ENCODE measurements around the gene AASDHPPT.
"Not testable (repeated sequence)": the region's sequence is repeated elsewhere in the genome, so short reads cannot be mapped to it uniquely, and the experiment has no call there.

The AASDHPPT gene, protein sequence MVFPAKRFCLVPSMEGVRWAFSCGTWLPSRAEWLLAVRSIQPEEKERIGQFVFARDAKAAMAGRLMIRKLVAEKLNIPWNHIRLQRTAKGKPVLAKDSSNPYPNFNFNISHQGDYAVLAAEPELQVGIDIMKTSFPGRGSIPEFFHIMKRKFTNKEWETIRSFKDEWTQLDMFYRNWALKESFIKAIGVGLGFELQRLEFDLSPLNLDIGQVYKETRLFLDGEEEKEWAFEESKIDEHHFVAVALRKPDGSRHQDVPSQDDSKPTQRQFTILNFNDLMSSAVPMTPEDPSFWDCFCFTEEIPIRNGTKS

GRCh38 chr11:106077609-106078455 is at the start of gene AASDHPPT:
TSS of gene AASDHPPT (plus strand) at chr11:106077662. CDS start at chr11:106077711, 49 bp downstream.
- DNase-seq = peak; percentile 62 to 87

DNA sequence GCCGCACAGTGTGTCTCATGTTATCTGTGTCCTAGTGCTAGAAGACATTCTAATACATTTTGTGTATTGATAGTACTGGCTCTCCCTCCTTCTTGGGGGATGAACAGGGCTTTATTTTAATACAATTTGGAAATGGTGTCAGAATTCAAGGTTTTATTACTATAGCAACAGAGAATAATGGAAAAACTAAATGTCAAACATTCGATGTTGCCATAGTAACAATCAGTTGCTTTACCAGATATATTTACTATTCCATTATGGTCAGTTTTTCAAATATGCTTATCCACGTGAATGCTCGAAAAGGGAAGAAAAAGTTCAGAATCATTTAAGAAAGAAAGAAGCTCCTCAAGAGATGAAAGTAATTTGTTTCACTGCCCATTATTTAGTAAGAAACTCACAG is 46.9 kb upstream of the AASDHPPT start:
- DNase-seq = no peak

GRCh38 chr11:106031202-106031810 is 46.2 kb upstream of the AASDHPPT start:
- DNase-seq = no peak

DNA sequence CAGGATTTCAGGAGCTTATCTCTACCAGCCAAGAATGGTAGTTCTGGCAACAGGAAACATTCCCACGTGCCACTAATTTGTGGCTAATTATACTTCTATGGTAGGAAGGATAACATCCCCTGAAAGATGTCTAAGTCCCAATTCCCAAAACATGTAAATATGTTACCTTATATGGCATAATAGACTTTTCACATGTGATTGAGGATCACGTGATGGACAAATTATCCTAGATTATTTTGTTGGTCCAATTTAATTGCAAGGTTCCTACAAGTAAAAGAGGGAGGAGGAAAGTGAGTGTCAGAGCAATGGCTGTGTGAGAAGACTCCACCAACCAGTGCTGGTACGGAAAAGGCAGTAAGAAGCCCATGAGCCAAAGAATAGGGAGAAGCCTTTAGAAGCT is 45.5 kb upstream of the AASDHPPT start:
- no peak for DNase-seq

- DNase-seq = no peak
Observed at GRCh38 chr11:106032861-106033260, 44.6 kb upstream of the AASDHPPT start.

- DNase-seq = no peak
Observed at GRCh38 chr11:106043540-106043939, 33.9 kb upstream of the AASDHPPT start.

DNA sequence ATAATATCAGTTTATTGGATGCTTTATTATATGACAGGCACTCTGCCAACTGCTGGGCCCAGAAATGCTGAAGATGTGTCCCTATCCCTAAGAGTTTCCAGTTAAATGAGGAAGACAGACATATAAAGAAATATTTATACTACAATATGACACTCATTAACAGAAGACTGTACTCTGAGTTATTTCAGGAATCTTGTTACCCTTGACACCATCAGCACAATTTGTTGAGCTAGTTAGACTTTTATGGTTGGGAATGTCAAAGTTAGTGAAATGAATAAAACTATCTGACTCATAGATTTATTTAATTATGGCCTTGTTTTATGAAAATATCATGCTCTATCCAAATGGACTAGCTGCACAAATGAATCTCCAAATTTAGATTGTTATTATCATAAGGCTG is 29.8 kb upstream of the AASDHPPT start:
- no peak for DNase-seq

DNA sequence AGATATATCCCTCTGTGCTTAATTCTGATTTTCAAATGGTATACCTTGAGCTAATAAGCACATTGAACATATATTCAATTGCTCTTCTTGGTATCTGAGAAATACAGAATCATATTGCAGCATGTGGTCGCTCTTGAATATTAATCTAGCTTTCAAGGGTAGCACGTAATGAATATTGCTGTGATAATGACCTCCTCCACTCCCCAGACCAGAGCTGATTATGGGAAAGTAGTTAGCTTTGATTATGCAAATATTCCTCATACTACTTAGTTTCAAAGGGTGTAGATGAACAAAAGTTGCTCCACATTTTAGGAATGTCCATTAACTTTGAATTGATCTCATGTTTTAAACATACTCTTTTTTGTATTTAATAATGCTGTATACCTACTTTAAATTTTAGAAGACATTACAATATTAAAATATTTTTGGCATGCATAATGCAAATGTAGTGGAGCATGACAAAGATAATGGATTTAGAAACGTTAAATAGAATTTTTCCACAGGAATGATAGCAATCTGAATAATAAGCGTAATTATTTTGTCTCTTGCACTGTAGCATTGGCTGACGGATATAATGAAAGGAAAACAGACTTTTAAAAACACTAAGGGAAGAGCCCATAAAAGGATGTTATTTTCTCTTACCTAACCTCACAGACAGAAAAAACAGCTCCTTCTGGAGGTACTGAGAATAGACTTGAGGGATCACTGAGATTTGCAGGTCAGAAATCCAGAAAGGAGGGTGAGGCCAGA is 27.6 kb upstream of the AASDHPPT start:
- DNase-seq = no peak

DNA sequence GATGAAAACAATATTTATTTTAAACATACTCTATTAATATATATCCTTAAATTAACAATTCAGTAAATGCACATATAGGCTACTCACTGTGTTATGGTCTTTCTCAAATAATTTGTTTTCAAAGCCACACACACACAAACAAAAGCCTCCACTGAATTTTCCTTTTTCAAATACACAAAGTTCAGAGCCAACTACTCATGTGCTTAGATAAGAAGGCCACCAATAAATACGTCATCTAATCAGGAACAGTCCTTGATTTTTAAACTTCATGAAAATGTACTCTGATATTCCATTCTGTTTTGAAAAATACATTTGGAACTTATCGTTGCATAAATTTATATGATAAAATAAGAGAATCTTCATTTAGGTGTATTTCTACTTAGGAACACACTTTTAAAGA is 26.4 kb upstream of the AASDHPPT start:
- DNase-seq = no peak

GRCh38 chr11:106058377-106058776 is 19.1 kb upstream of the AASDHPPT start:
- not testable (repeated sequence) for DNase-seq

GRCh38 chr11:106059617-106060016 is 17.8 kb upstream of the AASDHPPT start:
- no peak for DNase-seq

GRCh38 chr11:106061249-106061784 is 16.1 kb upstream of the AASDHPPT start:
- DNase-seq = no peak

DNA sequence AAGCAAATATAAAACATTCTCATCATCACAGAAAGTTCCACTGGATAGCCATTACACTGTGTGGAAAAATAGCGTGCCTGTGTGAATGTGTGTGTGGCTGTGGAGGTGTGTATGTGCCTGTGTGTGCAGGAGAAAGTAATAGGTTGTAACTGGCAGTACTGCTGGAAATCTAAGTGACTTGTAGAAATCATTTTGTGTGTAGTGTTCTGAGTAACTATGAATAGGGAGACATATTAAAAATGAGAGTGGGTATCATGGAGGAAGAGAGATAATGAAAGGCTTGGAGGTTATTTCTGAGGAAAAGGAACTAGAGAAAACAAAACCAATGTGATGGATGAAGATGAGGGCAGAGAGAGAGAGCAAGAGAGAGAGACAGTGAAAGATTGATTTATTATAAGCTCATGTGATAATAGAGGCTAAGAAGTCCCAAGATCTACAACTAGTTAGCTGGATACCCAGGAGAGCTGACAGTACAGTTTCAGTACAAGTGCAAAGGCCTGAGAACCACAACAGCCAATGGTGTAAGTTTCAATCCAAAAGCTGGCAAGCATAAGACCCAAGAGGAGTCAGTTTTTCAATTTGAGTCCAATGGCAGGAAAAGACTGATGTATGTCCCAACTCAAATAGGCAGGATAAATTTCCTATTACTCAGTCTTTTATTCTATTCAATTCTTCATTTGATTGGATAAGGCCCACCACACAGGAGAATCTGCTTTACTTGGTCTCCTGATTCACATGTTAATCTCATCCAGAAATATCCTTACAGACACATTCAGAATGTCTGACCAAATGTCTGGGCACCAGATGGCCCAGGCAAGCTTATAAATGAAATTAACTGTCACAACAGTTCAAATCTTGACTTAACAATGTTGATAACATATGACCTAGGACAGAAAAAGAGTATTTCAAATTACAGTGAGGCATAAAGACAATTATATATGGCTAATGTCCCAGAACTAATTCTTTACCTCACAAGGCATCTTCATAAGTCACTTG is 15.2 kb upstream of the AASDHPPT start:
- DNase-seq = no peak

DNA sequence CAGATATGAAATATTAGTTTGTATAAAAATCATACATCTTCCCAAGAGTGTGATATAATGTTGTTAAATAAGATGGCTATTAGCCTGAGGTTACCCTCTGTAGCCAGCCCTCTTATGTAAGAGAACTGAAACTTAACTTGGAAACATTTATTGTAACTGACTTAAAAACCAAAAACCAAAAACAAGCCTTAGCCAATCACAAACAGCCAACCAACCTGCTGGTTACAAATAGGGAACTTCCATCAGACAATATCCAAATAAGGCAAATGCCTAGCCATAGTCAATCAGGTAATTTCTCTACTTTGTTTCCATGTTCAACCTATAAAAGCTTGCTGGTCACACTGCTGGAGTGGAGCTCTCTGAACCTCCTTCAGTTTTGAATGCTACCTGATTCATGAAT is 14.5 kb upstream of the AASDHPPT start:
- no peak for DNase-seq

DNA sequence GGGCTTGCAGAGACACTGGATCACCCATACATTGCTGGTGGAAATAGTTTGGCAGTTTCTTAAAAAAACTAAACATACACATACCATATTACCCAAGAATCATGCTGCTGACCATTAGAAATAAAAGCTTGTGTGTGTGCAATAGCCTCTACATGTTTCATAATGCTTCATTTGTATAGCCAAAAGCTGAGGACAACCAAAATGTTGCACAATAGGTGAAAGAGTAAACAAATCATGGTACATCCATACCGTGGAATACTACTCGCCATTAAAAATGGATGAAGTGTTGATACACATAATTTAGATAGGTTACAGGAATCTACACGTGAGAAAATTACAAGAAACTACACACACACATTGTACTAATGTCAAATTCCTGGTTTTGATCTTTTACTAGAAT is 6.9 kb upstream of the AASDHPPT start:
- no peak for DNase-seq

- no peak for DNase-seq
Observed at GRCh38 chr11:106072804-106073203, 4.7 kb upstream of the AASDHPPT start.

DNA sequence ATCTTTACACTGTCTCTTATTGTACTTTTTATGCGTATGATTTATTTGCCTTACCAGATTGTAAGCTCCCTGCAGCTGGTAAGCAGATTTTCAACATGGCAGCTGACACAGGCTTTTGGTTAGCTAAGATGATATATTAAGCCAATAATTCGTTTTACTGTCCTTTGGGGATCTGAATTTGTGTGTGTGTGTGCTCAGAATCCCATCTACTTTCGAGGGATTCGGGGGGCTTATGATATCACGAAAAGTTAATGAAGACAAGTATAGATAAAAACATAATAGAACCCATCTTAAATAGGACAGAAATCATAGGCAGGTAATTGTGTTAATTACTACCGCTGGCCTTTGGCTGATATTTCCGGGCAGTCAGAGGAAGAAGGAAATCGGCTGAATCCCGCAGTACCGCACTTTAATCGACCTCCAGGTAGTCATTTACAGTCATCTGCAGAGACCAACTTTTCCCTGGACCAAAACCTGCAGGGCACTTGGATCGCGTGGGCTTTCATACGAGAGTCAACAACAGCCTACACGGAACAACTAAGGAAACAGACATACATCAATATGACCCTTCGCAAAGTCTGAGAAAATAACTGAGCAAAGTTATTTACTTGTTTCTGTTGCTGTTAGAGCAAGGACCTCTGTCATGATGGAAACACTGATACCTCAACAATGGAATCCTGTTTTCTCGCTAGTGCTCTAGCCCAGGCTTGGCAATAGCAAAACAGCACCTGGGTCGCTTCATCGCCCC is 1.1 kb upstream of the AASDHPPT start:
- DNase-seq = peak; percentile 79 to 88

GRCh38 chr11:106076919-106077608 is 398 bp upstream of the AASDHPPT start, which contains the start of gene KBTBD3:
TSS of gene KBTBD3 (minus strand) at chr11:106077347. CDS start at chr11:106059097, 18,250 bp downstream.
- DNase-seq = peak; percentile 100

- no peak for DNase-seq
Observed at GRCh38 chr11:106082096-106082495, 4.6 kb downstream of the AASDHPPT start.

- DNase-seq = no peak
Observed at GRCh38 chr11:106086135-106086534, 8.7 kb downstream of the AASDHPPT start.

All from NCI-H526 (cell line).